Ascending aorta (tissue), 2 donors: ENCODE results near the gene VOPP1. TPM values are rescaled to one million over a fixed set of nuclear protein-coding genes. Genes with fewer than 3 reads are reported as not detected.

Source experiments
- DNase-seq, 2 donors: peaks; one replicate each; pipeline ENCODE4 v3.0.0-alpha.2; 2019; ENCODE audit warnings: low spot score in 2 of 2
- H3K27ac ChIP-seq, 2 donors: fragments of 200-600 bp; sonication (generic); one replicate each; pipeline ENCODE4 v1.5.1; 2016 to 2017; ENCODE audit warnings: mild to moderate bottlenecking in 1 of 2
- H3K27me3 ChIP-seq: fragments of 200-600 bp; sonication (generic); one replicate; pipeline ENCODE4 v1.5.1; 2017
- H3K36me3 ChIP-seq, 2 donors: fragments of 200-600 bp; sonication (generic); one replicate each; pipeline ENCODE4 v1.5.1; 2016
- H3K4me1 ChIP-seq, 2 donors: fragments of 200-600 bp; sonication (generic); one replicate each; pipeline ENCODE4 v1.5.1; 2016 to 2017; ENCODE audit warnings: mild to moderate bottlenecking in 1 of 2
- H3K4me3 ChIP-seq, 2 donors: fragments of 200-600 bp; sonication (generic); one replicate each; pipeline ENCODE4 v1.5.1; 2016 to 2017; ENCODE audit warnings: mild to moderate bottlenecking in 1 of 2
- H3K9me3 ChIP-seq, 2 donors: fragments of 200-600 bp; sonication (generic); one replicate each; pipeline ENCODE4 v1.5.1; 2016
- CTCF ChIP-seq, 3 experiments: fragments of 200-600 bp in 2 of 3; fragments of 450-650 bp in 1 of 3; sonication (generic) in 2 of 3; IDR thresholded peaks; one replicate each; pipeline ENCODE4 v1.5.1; 2016 to 2019; ENCODE audit warnings: antibody characterized with exemption in 3 of 3, mild to moderate bottlenecking in 1 of 3, moderate library complexity in 1 of 3
- intact Hi-C: fragments of 100-400 bp; cut with DNase I; formaldehyde crosslinking; loops from one replicate; pipeline ENCODE4 v1.15.1; 2023
- total RNA-seq: library from RNA; depleted of rRNA; stranded (reverse); fragments of >200 nt; gene quantifications from one replicate; pipeline ENCODE4 v1.1.0, GENCODE V29; 2016

The VOPP1 gene
- total RNA-seq, 1 donor from 2014 or later, result 78.8 TPM

GRCh38 chr7:55546814-55547213, 25.5 kb downstream of the VOPP1 start:
- no peaks in the 10 kb centered on the region for H3K36me3 ChIP-seq
- no peak for TF ChIP-seq CTCF (IDR thresholded peaks at IDR 0.05)
- no peaks in the 10 kb centered on the region for H3K9me3 ChIP-seq
- no peak overlapping the region for H3K4me3 ChIP-seq
- H3K27me3 ChIP-seq, result no peaks in the 10 kb centered on the region
- DNase-seq, result peak; percentile 73 to 88
- H3K27ac ChIP-seq, result peak overlapping the region in 1 of 2 donors; percentile 12
- peaks cover 0 to 13% of the 10 kb centered on the region in 2 donors for H3K4me1 ChIP-seq
- intact Hi-C loops, result no loop called here

- H3K9me3 ChIP-seq, result no peaks in the 10 kb centered on the region
- no peak for TF ChIP-seq CTCF (IDR thresholded peaks at IDR 0.05)
- H3K27ac ChIP-seq, result no peak overlapping the region
- no peak for DNase-seq
- intact Hi-C loops, result no loop called here
- peaks cover 0 to 12% of the 10 kb centered on the region in 2 donors for H3K4me1 ChIP-seq
- H3K4me3 ChIP-seq, result no peak overlapping the region
- H3K36me3 ChIP-seq, result no peaks in the 10 kb centered on the region
- no peaks in the 10 kb centered on the region for H3K27me3 ChIP-seq
Measured at GRCh38 chr7:55545496-55545895, 26.8 kb downstream of the VOPP1 start.

- H3K4me3 ChIP-seq, result no peak overlapping the region
- TF ChIP-seq CTCF (IDR thresholded peaks at IDR 0.05), result no peak
- peaks cover 0 to 6% of the 10 kb centered on the region in 2 donors for H3K4me1 ChIP-seq
- H3K27ac ChIP-seq, result no peak overlapping the region
- H3K9me3 ChIP-seq, result no peaks in the 10 kb centered on the region
- no peaks in the 10 kb centered on the region for H3K36me3 ChIP-seq
- H3K27me3 ChIP-seq, result no peaks in the 10 kb centered on the region
- no peak for DNase-seq
- intact Hi-C loops, result no loop called here
Measured at GRCh38 chr7:55540226-55540858, 32.0 kb downstream of the VOPP1 start.

- intact Hi-C loops, result no loop called here
- TF ChIP-seq CTCF (IDR thresholded peaks at IDR 0.05), result no peak
- no peak for DNase-seq
- Histone ChIP-seq H3K4me1 (peaks cover 2 to 12% of the 10 kb centered on the region in 2 donors), H3K27me3 (no peaks in the 10 kb centered on the region), H3K9me3 (no peaks in the 10 kb centered on the region), H3K27ac (no peak overlapping the region), H3K36me3 (no peaks in the 10 kb centered on the region), H3K4me3 (no peak overlapping the region)
Measured at GRCh38 chr7:55539380-55539779, 32.9 kb downstream of the VOPP1 start.

GRCh38 chr7:55538538-55538937, 33.8 kb downstream of the VOPP1 start:
- intact Hi-C loops, result no loop called here
- H3K9me3 ChIP-seq, result no peaks in the 10 kb centered on the region
- H3K27ac ChIP-seq, result no peak overlapping the region
- no peaks in the 10 kb centered on the region for H3K36me3 ChIP-seq
- peaks cover 4 to 12% of the 10 kb centered on the region in 2 donors for H3K4me1 ChIP-seq
- H3K4me3 ChIP-seq, result no peak overlapping the region
- H3K27me3 ChIP-seq, result no peaks in the 10 kb centered on the region
- no peak for DNase-seq
- no peak for TF ChIP-seq CTCF (IDR thresholded peaks at IDR 0.05)
